Breast epithelium (tissue), 4 donors: ENCODE data around the gene CLIP4. TPM values are rescaled to one million over a fixed set of nuclear protein-coding genes. Genes with fewer than 3 reads are reported as not detected.

Source experiments
- DNase-seq, 2 donors: peaks; one replicate each; pipeline ENCODE4 v3.0.0-alpha.2; 2019; ENCODE audit warnings: low spot score in 2 of 2
- H3K27ac ChIP-seq, 2 donors: fragments of 200-600 bp; sonication (generic) in 1 of 2; one replicate each; pipeline ENCODE4 v1.5.1; 2016 to 2019; ENCODE audit warnings: mild to moderate bottlenecking in 1 of 2
- H3K27me3 ChIP-seq, 2 donors: fragments of 200-600 bp; sonication (generic) in 1 of 2; one replicate each; pipeline versions ENCODE4 v1.5.1 to v1.6.0; 2017 to 2019; ENCODE audit warnings: control low read depth in 1 of 2, mild to moderate bottlenecking in 1 of 2
- H3K36me3 ChIP-seq: fragments of 200-600 bp; one replicate; pipeline ENCODE4 v1.5.1; 2019
- H3K4me1 ChIP-seq, 2 donors: fragments of 200-600 bp; sonication (generic); one replicate each; pipeline ENCODE4 v1.5.1; 2016 to 2019; ENCODE audit warnings: control low read depth in 1 of 2
- H3K4me3 ChIP-seq, 3 donors: fragments of 200-600 bp; sonication (generic); 1 replicate in 2 of 3; 2 replicates in 1 of 3; pipeline ENCODE4 v1.5.1; 2016 to 2019; ENCODE audit warnings: mild to moderate bottlenecking in 3 of 3, moderate library complexity in 2 of 3
- H3K9me3 ChIP-seq, 2 donors: fragments of 200-600 bp; sonication (generic) in 1 of 2; one replicate each; pipeline ENCODE4 v1.5.1; 2016 to 2019; ENCODE audit warnings: control low read depth in 1 of 2
- CTCF ChIP-seq, 3 donors: fragments of 450-650 bp; IDR thresholded peaks; one replicate each; pipeline ENCODE4 v1.5.1; 2016 to 2017; ENCODE audit warnings: antibody characterized with exemption in 3 of 3, mild to moderate bottlenecking in 3 of 3, moderate library complexity in 3 of 3
- POLR2A ChIP-seq: fragments of 450-650 bp; IDR thresholded peaks from one replicate; pipeline ENCODE4 v1.6.1; 2016; ENCODE audit warnings: antibody characterized with exemption, mild to moderate bottlenecking, moderate library complexity
- POLR2AphosphoS5 ChIP-seq, 3 donors: sonication (generic); formaldehyde crosslinking; IDR thresholded peaks; one replicate each; pipeline ENCODE4 v1.6.1; 2017; ENCODE audit warnings: antibody characterized with exemption in 3 of 3
- intact Hi-C: fragments of 100-400 bp; cut with DNase I; formaldehyde crosslinking; loops from one replicate; pipeline ENCODE4 v1.15.1; 2023; ENCODE audit warnings: low total_unique reads
- total RNA-seq, 3 donors: library from RNA; depleted of rRNA; stranded (reverse); fragments of >200 nt; gene quantifications; one replicate each; pipeline ENCODE4 v1.1.0, GENCODE V29; 2016

Gene CLIP4
- total RNA-seq, result 100 to 1,000 TPM in 1 of 3 donors, 10 to 100 TPM in 2; 67.2 to 146 (median 76.8) TPM

- Histone ChIP-seq H3K27ac (peak within 1 kb of the TSS; percentile 98 to 100), H3K36me3 (no peaks in the 10 kb centered on the region), H3K4me3 (peak within 1 kb of the TSS; percentile 79 to 94 (median 82)), H3K4me1 (peaks cover 0 to 5% of the 10 kb centered on the region in 2 donors), H3K9me3 (no peaks in the 10 kb centered on the region), H3K27me3 (no peaks in the 10 kb centered on the region)
- DNase-seq, result peak in 1 of 2 donors; percentile 64
- TF ChIP-seq POLR2AphosphoS5 (IDR thresholded peaks at IDR 0.05) (peak in 2 of 3 donors; percentile 19 to 43), CTCF (IDR thresholded peaks at IDR 0.05) (no peak), POLR2A (peak; percentile 19)
- intact Hi-C loops, result no loop called here
These were observed at the start of gene CLIP4 for GRCh38 chr2:29114946-29115609. Gene CLIP4, plus strand, starts transcription at chr2:29115415. Its CDS starts 5,974 bp downstream, at chr2:29121389.

- Histone ChIP-seq H3K4me1 (peaks cover 4 to 15% of the 10 kb centered on the region in 2 donors), H3K36me3 (no peaks in the 10 kb centered on the region), H3K27ac (peak overlapping the region; percentile 76 to 87), H3K9me3 (no peaks in the 10 kb centered on the region), H3K27me3 (no peaks in the 10 kb centered on the region), H3K4me3 (no peak overlapping the region)
- intact Hi-C loops, result no loop called here
- DNase-seq, result peak; percentile 28 to 61
- TF ChIP-seq POLR2AphosphoS5 (IDR thresholded peaks at IDR 0.05) (peak in 1 of 3 donors; percentile 37), POLR2A (no peak), CTCF (IDR thresholded peaks at IDR 0.05) (no peak)
These were observed 48.8 kb upstream of the CLIP4 start for GRCh38 chr2:29066271-29066860.

- H3K9me3 ChIP-seq, result no peaks in the 10 kb centered on the region
- peaks cover 4 to 15% of the 10 kb centered on the region in 2 donors for H3K4me1 ChIP-seq
- intact Hi-C loops, result no loop called here
- H3K27me3 ChIP-seq, result no peaks in the 10 kb centered on the region
- DNase-seq, result peak in 1 of 2 donors; percentile 17
- no peak for TF ChIP-seq CTCF (IDR thresholded peaks at IDR 0.05)
- no peak for TF ChIP-seq POLR2AphosphoS5 (IDR thresholded peaks at IDR 0.05)
- TF ChIP-seq POLR2A, result no peak
- peak overlapping the region; percentile 76 to 87 for H3K27ac ChIP-seq
- no peak overlapping the region for H3K4me3 ChIP-seq
- no peaks in the 10 kb centered on the region for H3K36me3 ChIP-seq
These were observed 48.1 kb upstream of the CLIP4 start for GRCh38 chr2:29066997-29067605.

- no peaks in the 10 kb centered on the region for H3K36me3 ChIP-seq
- intact Hi-C loops, result no loop called here
- TF ChIP-seq POLR2AphosphoS5 (IDR thresholded peaks at IDR 0.05), result no peak
- TF ChIP-seq CTCF (IDR thresholded peaks at IDR 0.05), result no peak
- no peak for TF ChIP-seq POLR2A
- peaks cover 4 to 15% of the 10 kb centered on the region in 2 donors for H3K4me1 ChIP-seq
- H3K27ac ChIP-seq, result no peak overlapping the region
- no peaks in the 10 kb centered on the region for H3K9me3 ChIP-seq
- no peak overlapping the region for H3K4me3 ChIP-seq
- H3K27me3 ChIP-seq, result no peaks in the 10 kb centered on the region
- peak in 1 of 2 donors; percentile 35 for DNase-seq
These were observed 46.7 kb upstream of the CLIP4 start for GRCh38 chr2:29068513-29068912.

- H3K4me3 ChIP-seq, result no peak overlapping the region
- intact Hi-C loops, result no loop called here
- DNase-seq, result peak in 1 of 2 donors; percentile 24
- no peak for TF ChIP-seq CTCF (IDR thresholded peaks at IDR 0.05)
- no peak for TF ChIP-seq POLR2AphosphoS5 (IDR thresholded peaks at IDR 0.05)
- no peak for TF ChIP-seq POLR2A
- peaks cover under 1 to 4% of the 10 kb centered on the region in 2 donors for H3K4me1 ChIP-seq
- H3K9me3 ChIP-seq, result no peaks in the 10 kb centered on the region
- no peak overlapping the region for H3K27ac ChIP-seq
- no peaks in the 10 kb centered on the region for H3K36me3 ChIP-seq
- H3K27me3 ChIP-seq, result no peaks in the 10 kb centered on the region
These were observed 44.7 kb upstream of the CLIP4 start for GRCh38 chr2:29070526-29070925.
